ENCODE results near the gene FOXL3.

The FOXL3 gene

DNA sequence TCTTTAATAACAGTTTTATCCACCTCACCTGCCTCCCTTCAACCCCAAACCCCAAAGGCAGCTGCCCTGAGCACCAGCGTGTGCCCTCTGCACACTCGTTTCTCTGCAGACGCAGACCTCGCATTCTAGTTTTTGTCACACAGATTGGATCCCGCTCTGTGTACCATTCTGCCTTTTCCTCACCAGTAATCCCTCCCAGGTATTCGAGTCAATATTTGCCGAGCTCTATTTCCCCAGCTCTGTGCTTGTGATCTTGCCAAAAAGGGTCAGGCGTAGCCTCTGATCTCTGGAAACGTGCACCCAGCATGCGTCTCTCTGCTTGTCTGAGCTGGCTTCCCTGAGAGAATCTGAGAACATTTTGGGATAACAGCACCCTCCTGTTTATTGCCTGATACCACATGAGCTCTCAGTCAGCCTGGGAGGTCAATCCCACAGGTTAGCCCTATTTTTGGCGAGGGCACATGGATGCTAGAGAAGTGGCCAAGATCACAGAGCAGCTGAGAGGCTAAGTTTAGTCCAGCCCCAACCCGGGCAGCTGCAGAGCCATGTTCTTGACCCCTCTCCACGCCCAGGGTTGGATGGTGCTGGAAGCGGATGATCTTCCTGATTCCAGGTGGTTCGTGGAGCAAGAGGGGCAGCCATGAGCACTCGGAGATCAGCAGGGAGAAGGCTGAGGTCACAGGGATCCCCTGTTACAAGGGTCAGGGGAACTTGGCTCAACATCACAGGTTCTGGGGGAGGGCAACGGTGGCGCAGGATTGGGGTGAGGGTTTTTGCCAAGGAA lies 29.1 kb downstream of the FOXL3 start:
- no peak overlapping the region for H3K4me3 ChIP-seq (ENCODE audit: extremely low read depth, insufficient read depth, low read length, poor library complexity, severe bottlenecking)
- H3K36me3 ChIP-seq (ENCODE audit: control insufficient read depth, insufficient read depth, low read length): no peaks in the 10 kb centered on the region
- H3K27ac ChIP-seq (ENCODE audit: low read depth, low read length, severe bottlenecking): no peak overlapping the region
- H3K4me1 ChIP-seq (ENCODE audit: control insufficient read depth, insufficient read depth, low read length, poor library complexity, severe bottlenecking): no peaks in the 10 kb centered on the region
- WGBS, 2 experiments (ENCODE audit: insufficient coverage in 2 of 2): 69 to 77% methylated on average over 14 to 16 of the region's 18 CpGs
- H3K9me3 ChIP-seq (ENCODE audit: control insufficient read depth, low read length): no peaks in the 10 kb centered on the region

DNA sequence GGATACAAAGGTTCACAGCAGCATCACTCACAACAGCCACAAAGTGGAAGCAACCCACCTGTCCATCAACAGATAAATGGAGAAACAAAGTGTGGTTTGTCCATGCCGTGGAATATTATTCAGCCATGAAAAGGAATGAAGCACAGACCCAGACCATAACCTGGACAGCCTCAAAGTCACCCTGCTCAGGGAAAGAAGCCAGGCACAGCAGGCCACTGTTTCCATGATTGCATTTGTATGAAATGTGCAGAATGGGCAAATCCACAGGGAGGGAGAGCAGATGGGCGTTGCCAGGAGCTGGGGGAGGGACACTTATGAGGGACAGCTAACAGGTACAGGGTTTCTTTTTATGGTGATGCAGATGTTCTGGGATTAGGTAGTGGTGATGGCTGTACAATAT lies 30.3 kb downstream of the FOXL3 start:
- 90 to 100% methylated on average over 1 to 2 of the region's 2 CpGs for WGBS, 2 experiments (ENCODE audit: insufficient coverage in 2 of 2)
- H3K4me1 ChIP-seq (ENCODE audit: control insufficient read depth, insufficient read depth, low read length, poor library complexity, severe bottlenecking): no peaks in the 10 kb centered on the region
- H3K27ac ChIP-seq (ENCODE audit: low read depth, low read length, severe bottlenecking): no peak overlapping the region
- no peaks in the 10 kb centered on the region for H3K36me3 ChIP-seq (ENCODE audit: control insufficient read depth, insufficient read depth, low read length)
- no peaks in the 10 kb centered on the region for H3K9me3 ChIP-seq (ENCODE audit: control insufficient read depth, low read length)
- no peak overlapping the region for H3K4me3 ChIP-seq (ENCODE audit: extremely low read depth, insufficient read depth, low read length, poor library complexity, severe bottlenecking)

DNA sequence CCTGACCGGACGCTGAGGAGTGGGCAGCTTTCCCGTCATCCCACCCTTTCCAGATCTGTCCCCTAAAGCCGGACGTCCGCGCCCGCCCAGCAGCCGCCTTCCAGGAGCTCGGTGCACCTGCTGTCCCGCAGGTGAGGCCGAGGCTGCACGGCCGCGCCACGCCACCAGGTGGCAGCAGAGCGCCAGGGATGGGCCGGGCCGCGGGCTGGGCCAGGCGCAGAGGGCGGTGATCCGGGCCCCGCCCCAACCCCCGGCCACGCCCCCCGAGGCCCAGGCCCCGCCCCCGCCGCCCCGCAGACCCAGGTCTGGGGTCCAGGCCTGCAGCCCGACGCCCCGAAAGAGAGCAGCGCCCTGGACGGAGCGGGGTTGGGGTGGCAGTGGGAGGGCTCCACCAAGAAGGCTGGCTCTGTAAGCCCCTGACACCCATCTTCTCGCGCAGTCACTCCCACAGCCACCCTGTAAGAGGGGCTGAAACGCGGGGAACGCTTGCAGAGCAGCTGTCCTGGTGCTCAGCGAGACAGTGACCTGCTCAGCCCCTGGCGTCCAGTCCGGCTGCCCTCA lies 32.2 kb downstream of the FOXL3 start:
- Histone ChIP-seq H3K27ac (ENCODE audit: low read depth, low read length, severe bottlenecking) (no peak overlapping the region), H3K9me3 (ENCODE audit: control insufficient read depth, low read length) (no peaks in the 10 kb centered on the region), H3K4me1 (ENCODE audit: control insufficient read depth, insufficient read depth, low read length, poor library complexity, severe bottlenecking) (no peaks in the 10 kb centered on the region), H3K36me3 (ENCODE audit: control insufficient read depth, insufficient read depth, low read length) (no peaks in the 10 kb centered on the region), H3K4me3 (ENCODE audit: extremely low read depth, insufficient read depth, low read length, poor library complexity, severe bottlenecking) (no peak overlapping the region)
- 25 to 31% methylated on average over 20 to 27 of the region's 45 CpGs for WGBS, 2 experiments (ENCODE audit: insufficient coverage in 2 of 2)

DNA sequence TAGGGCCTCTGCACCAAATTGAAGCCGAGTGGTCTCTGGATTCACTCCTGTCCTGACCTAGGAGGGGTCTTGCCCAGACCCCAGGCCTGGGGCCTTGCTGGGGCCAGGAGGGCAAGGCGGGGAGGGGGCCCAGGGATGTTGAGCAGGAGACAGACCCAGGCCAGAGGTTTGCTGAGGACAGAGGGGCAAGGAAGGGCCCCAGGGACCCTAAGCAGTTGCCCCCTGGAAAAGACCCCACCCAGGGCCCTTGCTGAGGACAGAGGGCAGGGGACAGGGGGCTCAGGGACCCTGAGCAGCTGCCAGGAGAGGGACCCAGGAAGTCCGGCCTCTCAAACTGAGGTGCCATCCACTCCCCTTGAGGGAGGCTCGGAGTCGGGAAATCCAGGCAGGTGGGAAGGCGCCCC lies 32.7 kb downstream of the FOXL3 start:
- H3K4me1 ChIP-seq (ENCODE audit: control insufficient read depth, insufficient read depth, low read length, poor library complexity, severe bottlenecking): no peaks in the 10 kb centered on the region
- H3K27ac ChIP-seq (ENCODE audit: low read depth, low read length, severe bottlenecking): no peak overlapping the region
- no peaks in the 10 kb centered on the region for H3K36me3 ChIP-seq (ENCODE audit: control insufficient read depth, insufficient read depth, low read length)
- 91 to 95% methylated on average over 5 to 6 of the region's 6 CpGs for WGBS, 2 experiments (ENCODE audit: insufficient coverage in 2 of 2)
- no peaks in the 10 kb centered on the region for H3K9me3 ChIP-seq (ENCODE audit: control insufficient read depth, low read length)
- no peak overlapping the region for H3K4me3 ChIP-seq (ENCODE audit: extremely low read depth, insufficient read depth, low read length, poor library complexity, severe bottlenecking)

DNA sequence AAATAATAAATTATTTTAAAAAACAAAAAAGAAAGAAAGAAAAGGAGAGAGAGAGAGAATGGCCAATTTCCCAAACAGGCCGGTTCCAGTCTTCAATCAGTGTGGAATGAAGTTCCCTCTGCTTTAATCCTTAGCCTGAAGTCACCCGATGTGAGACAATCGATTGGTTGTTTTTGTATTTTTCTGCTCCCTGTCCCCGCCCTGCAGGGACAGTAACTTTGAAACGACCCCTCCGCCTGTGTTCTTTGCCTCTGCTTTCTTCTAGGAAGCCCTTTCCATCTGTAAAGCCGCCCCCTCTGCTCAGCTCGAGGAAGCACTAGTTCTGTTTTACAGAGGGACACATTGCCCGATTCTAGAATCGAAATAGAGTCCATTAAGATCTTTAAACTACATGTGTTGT lies 33.4 kb downstream of the FOXL3 start:
- no peak overlapping the region for H3K4me3 ChIP-seq (ENCODE audit: extremely low read depth, insufficient read depth, low read length, poor library complexity, severe bottlenecking)
- H3K9me3 ChIP-seq (ENCODE audit: control insufficient read depth, low read length): no peaks in the 10 kb centered on the region
- H3K4me1 ChIP-seq (ENCODE audit: control insufficient read depth, insufficient read depth, low read length, poor library complexity, severe bottlenecking): no peaks in the 10 kb centered on the region
- no peak overlapping the region for H3K27ac ChIP-seq (ENCODE audit: low read depth, low read length, severe bottlenecking)
- WGBS, 2 experiments (ENCODE audit: insufficient coverage in 2 of 2): 70 to 77% methylated on average over 8 to 10 of the region's 10 CpGs
- no peaks in the 10 kb centered on the region for H3K36me3 ChIP-seq (ENCODE audit: control insufficient read depth, insufficient read depth, low read length)

DNA sequence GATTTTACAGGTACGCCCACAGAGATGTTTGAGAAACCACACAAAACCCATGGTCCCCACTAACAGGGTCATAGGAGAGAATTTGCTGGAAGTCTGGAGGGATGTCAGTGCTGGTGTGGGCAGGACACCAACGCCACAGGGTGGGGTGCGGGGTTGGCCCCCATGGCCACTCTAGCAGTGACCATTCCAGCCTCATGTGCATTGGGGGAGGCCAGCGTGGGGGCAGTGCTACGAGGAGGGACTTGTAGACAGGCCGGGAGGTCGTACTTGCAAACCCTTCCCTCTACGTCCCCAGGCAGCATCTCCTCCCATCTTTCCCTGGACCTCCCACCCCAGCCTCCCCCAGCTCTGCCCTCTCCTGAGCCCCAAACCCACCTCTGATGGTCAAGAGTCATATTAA lies 34.0 kb downstream of the FOXL3 start:
- H3K4me1 ChIP-seq (ENCODE audit: control insufficient read depth, insufficient read depth, low read length, poor library complexity, severe bottlenecking): no peaks in the 10 kb centered on the region
- no peak overlapping the region for H3K4me3 ChIP-seq (ENCODE audit: extremely low read depth, insufficient read depth, low read length, poor library complexity, severe bottlenecking)
- no peaks in the 10 kb centered on the region for H3K36me3 ChIP-seq (ENCODE audit: control insufficient read depth, insufficient read depth, low read length)
- 75 to 100% methylated on average over 3 to 5 of the region's 8 CpGs for WGBS, 2 experiments (ENCODE audit: insufficient coverage in 2 of 2)
- H3K27ac ChIP-seq (ENCODE audit: low read depth, low read length, severe bottlenecking): no peak overlapping the region
- no peaks in the 10 kb centered on the region for H3K9me3 ChIP-seq (ENCODE audit: control insufficient read depth, low read length)

DNA sequence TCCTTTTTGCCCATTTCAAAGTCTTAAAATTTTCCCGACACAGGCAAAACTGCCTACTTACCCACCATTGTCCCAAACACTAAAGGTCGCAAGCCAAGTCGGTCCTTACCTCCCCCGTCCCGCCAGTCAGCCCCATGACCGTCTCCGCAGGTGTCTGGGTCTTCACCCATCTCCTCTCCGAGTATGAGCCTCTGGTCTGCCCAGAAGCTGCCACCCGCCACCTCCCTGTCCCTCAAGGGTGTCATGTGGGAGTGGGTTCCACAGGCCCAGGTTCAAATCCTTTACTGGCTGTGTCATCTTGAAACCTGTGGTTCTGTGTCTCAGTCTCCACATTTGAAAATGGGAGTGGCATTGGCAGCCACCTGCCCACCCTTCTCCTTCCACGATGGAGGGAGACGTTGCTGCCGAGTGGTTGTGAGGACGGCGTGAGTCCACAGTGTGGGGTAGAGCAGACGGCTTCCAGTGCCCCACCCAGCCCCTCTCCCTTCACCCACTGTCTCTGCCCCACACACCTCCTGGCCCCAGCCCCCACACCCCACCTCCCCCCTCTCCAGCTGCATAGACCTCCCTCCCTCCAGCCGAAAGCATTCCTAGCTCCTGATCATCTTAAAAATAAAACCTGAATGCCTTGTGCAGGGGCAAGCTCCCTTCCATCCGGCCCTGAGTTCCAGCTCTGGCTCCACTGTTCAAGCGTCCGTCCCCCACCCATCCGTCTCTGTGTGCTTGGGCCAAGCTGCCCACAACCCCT lies 35.3 kb downstream of the FOXL3 start:
- no peak overlapping the region for H3K27ac ChIP-seq (ENCODE audit: low read depth, low read length, severe bottlenecking)
- WGBS, 2 experiments (ENCODE audit: insufficient coverage in 2 of 2): 92 to 93% methylated on average over 15 to 16 of the region's 20 CpGs
- no peaks in the 10 kb centered on the region for H3K9me3 ChIP-seq (ENCODE audit: control insufficient read depth, low read length)
- no peaks in the 10 kb centered on the region for H3K36me3 ChIP-seq (ENCODE audit: control insufficient read depth, insufficient read depth, low read length)
- H3K4me1 ChIP-seq (ENCODE audit: control insufficient read depth, insufficient read depth, low read length, poor library complexity, severe bottlenecking): no peaks in the 10 kb centered on the region
- no peak overlapping the region for H3K4me3 ChIP-seq (ENCODE audit: extremely low read depth, insufficient read depth, low read length, poor library complexity, severe bottlenecking)

DNA sequence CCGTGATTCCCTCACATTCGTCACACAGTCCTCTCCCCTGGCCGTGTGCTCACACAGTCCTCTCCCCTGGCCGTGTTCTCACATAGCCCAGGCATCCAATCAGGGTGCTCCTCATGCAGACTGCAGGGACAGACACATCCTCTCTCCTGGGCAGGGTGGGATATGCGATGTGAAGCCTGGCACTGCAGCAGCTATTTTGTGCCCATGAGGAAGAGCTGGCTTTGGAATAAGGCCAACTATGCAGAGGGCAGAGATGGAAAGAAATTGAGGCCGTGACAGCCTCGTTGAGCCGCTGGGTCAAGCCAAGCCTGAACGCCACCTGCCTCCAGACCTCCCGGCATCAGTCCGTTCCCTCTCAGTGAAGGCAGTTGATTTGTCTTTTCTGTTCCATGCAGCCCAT lies 35.8 kb downstream of the FOXL3 start:
- Histone ChIP-seq H3K36me3 (ENCODE audit: control insufficient read depth, insufficient read depth, low read length) (no peaks in the 10 kb centered on the region), H3K4me1 (ENCODE audit: control insufficient read depth, insufficient read depth, low read length, poor library complexity, severe bottlenecking) (no peaks in the 10 kb centered on the region), H3K4me3 (ENCODE audit: extremely low read depth, insufficient read depth, low read length, poor library complexity, severe bottlenecking) (no peak overlapping the region), H3K27ac (ENCODE audit: low read depth, low read length, severe bottlenecking) (no peak overlapping the region), H3K9me3 (ENCODE audit: control insufficient read depth, low read length) (no peaks in the 10 kb centered on the region)
- 94 to 97% methylated on average over 11 of the region's 11 CpGs for WGBS, 2 experiments (ENCODE audit: insufficient coverage in 2 of 2)

DNA sequence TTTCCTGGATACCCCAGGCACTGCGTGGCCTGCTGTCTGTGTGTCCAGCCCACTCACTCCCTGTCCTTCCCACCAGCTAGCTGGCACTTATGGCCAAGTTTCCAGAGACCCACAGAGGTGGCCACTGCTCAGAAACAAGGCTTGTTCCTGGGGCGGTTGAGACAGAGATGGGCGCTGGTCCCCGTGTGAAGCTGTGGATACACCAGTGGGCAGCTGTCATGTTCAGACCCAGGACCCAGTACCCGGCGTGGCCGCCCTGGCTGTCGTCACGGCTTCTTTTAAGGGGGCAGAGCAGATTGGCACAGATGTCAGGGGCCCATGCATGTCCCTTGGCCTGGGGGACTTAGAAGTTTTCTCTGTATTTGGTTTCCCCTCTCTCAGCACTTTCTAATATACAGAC lies 36.3 kb downstream of the FOXL3 start:
- WGBS, 2 experiments (ENCODE audit: insufficient coverage in 2 of 2): 95 to 97% methylated on average over 8 to 9 of the region's 9 CpGs
- Histone ChIP-seq H3K36me3 (ENCODE audit: control insufficient read depth, insufficient read depth, low read length) (no peaks in the 10 kb centered on the region), H3K4me1 (ENCODE audit: control insufficient read depth, insufficient read depth, low read length, poor library complexity, severe bottlenecking) (no peaks in the 10 kb centered on the region), H3K27ac (ENCODE audit: low read depth, low read length, severe bottlenecking) (no peak overlapping the region), H3K9me3 (ENCODE audit: control insufficient read depth, low read length) (no peaks in the 10 kb centered on the region), H3K4me3 (ENCODE audit: extremely low read depth, insufficient read depth, low read length, poor library complexity, severe bottlenecking) (no peak overlapping the region)

DNA sequence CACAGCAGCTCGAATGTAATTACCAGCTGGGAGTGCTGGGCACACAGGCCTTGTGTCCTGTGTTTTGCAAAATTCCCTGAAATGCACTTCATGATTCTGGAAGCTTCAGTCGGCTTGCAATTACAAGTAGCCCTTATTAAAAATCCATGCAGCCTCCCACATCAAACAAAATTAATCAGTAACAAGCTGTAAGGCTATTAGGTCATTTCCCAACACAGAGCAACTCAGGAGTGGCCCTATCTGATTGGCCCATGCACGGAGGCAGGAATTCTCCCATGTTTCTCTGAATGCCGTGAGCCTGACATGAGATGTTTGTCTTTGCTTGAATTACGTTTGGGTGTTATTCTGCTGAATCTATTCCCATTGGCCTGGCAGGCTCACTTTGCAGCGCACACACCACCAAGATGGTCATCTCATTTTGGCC lies 36.9 kb downstream of the FOXL3 start:
- 77 to 89% methylated on average over 3 to 6 of the region's 6 CpGs for WGBS, 2 experiments (ENCODE audit: insufficient coverage in 2 of 2)
- Histone ChIP-seq H3K9me3 (ENCODE audit: control insufficient read depth, low read length) (no peaks in the 10 kb centered on the region), H3K27ac (ENCODE audit: low read depth, low read length, severe bottlenecking) (no peak overlapping the region), H3K4me3 (ENCODE audit: extremely low read depth, insufficient read depth, low read length, poor library complexity, severe bottlenecking) (no peak overlapping the region), H3K4me1 (ENCODE audit: control insufficient read depth, insufficient read depth, low read length, poor library complexity, severe bottlenecking) (no peaks in the 10 kb centered on the region), H3K36me3 (ENCODE audit: control insufficient read depth, insufficient read depth, low read length) (no peaks in the 10 kb centered on the region)

All from mesodermal cell (in vitro differentiated cells).